Stomach (tissue), 4 donors: ENCODE measurements around the gene PCK2.

Source experiments
- POLR2A ChIP-seq, 4 donors: fragments of 450-650 bp; IDR thresholded peaks; one replicate each; pipeline ENCODE4 v1.6.1; 2016; ENCODE audit warnings: antibody characterized with exemption in 4 of 4, control low read depth in 2 of 4, mild to moderate bottlenecking in 1 of 4, moderate library complexity in 1 of 4
- TF ChIP-seq, protein P1 (sequence below), 7 experiments: fragments of 450-650 bp in 4 of 7; fragments of 200-600 bp in 3 of 7; sonication (generic) in 3 of 7; IDR thresholded peaks; one replicate each; pipeline ENCODE4 v1.5.1; 2016 to 2019; ENCODE audit warnings: antibody characterized with exemption in 7 of 7, control low read depth in 2 of 7, mild to moderate bottlenecking in 1 of 7

GRCh38 chr14:24146978-24147760 lies 53.1 kb downstream of the PCK2 start, which contains the start of gene RNF31:
- TF ChIP-seq, protein P1, sequence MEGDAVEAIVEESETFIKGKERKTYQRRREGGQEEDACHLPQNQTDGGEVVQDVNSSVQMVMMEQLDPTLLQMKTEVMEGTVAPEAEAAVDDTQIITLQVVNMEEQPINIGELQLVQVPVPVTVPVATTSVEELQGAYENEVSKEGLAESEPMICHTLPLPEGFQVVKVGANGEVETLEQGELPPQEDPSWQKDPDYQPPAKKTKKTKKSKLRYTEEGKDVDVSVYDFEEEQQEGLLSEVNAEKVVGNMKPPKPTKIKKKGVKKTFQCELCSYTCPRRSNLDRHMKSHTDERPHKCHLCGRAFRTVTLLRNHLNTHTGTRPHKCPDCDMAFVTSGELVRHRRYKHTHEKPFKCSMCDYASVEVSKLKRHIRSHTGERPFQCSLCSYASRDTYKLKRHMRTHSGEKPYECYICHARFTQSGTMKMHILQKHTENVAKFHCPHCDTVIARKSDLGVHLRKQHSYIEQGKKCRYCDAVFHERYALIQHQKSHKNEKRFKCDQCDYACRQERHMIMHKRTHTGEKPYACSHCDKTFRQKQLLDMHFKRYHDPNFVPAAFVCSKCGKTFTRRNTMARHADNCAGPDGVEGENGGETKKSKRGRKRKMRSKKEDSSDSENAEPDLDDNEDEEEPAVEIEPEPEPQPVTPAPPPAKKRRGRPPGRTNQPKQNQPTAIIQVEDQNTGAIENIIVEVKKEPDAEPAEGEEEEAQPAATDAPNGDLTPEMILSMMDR (IDR thresholded peaks at IDR 0.05) = no peak
- no peak for TF ChIP-seq POLR2A (IDR thresholded peaks at IDR 0.05)
